HEK293T (cell line): Measurements from ENCODE around the gene SH3GLB2.

Experiments
- ARNT ChIP-seq: fragments of 450-650 bp; IDR thresholded peaks from 2 replicates; pipeline ENCODE4 v1.6.1; 2017; ENCODE audit warnings: mild to moderate bottlenecking
- BHLHE40 ChIP-seq: fragments of 450-650 bp; IDR thresholded peaks from 2 replicates; pipeline ENCODE4 v1.6.1; 2016; ENCODE audit warnings: mild to moderate bottlenecking, moderate library complexity, borderline replicate concordance
- ELF4 ChIP-seq: fragments of 450-650 bp; IDR thresholded peaks from 2 replicates; pipeline ENCODE4 v1.6.1; 2017; ENCODE audit warnings: antibody characterized with exemption
- FOXA1 ChIP-seq: fragments of 450-650 bp; IDR thresholded peaks from 2 replicates; pipeline ENCODE4 v1.6.1; 2016; ENCODE audit warnings: mild to moderate bottlenecking
- FOXK2 ChIP-seq: fragments of 450-650 bp; IDR thresholded peaks from 2 replicates; pipeline ENCODE4 v1.6.1; 2016; ENCODE audit warnings: mild to moderate bottlenecking
- FOXM1 ChIP-seq: fragments of 450-650 bp; IDR thresholded peaks from 2 replicates; pipeline ENCODE4 v1.6.1; 2017; ENCODE audit warnings: mild to moderate bottlenecking, borderline replicate concordance
- HDGF ChIP-seq: fragments of 450-650 bp; IDR thresholded peaks from 2 replicates; pipeline ENCODE4 v1.6.1; 2017; ENCODE audit warnings: antibody characterized with exemption, borderline replicate concordance
- L3MBTL2 ChIP-seq: fragments of 450-650 bp; conservative IDR thresholded peaks from 2 replicates; pipeline ENCODE4 v1.6.1; 2016; ENCODE audit warnings: mild to moderate bottlenecking
- LEF1 ChIP-seq: fragments of 450-650 bp; IDR thresholded peaks from 2 replicates; pipeline ENCODE4 v1.6.1; 2017; ENCODE audit warnings: mild to moderate bottlenecking, borderline replicate concordance
- NFRKB ChIP-seq: fragments of 450-650 bp; IDR thresholded peaks from 2 replicates; pipeline ENCODE4 v1.6.1; 2016; ENCODE audit warnings: mild to moderate bottlenecking, moderate library complexity
- SP1 ChIP-seq: fragments of 450-650 bp; IDR thresholded peaks from 2 replicates; pipeline ENCODE4 v1.6.1; 2017
- SUZ12 ChIP-seq: fragments of 450-650 bp; IDR thresholded peaks from 2 replicates; pipeline ENCODE4 v1.6.1; 2016; ENCODE audit warnings: mild to moderate bottlenecking
- TARDBP ChIP-seq: fragments of 450-650 bp; IDR thresholded peaks from 2 replicates; pipeline ENCODE4 v1.6.1; 2016

GRCh38 chr9:129071526-129072126, 43.5 kb upstream of the SH3GLB2 start:
- TF ChIP-seq SP1 (no peak), FOXK2 (no peak), SUZ12 (no peak), HDGF (no peak), TARDBP (no peak), FOXM1 (no peak), L3MBTL2 (no peak), ARNT (no peak), NFRKB (no peak), BHLHE40 (no peak), LEF1 (no peak), ELF4 (no peak), FOXA1 (no peak)
